Neural cell (in vitro differentiated cells): Measurements from ENCODE around the gene CDKN2AIP.
A peak's percentile ranks its signal among the peaks of the same experiment; 100 is the strongest.

Experiments
- EZH2 ChIP-seq: fragments of 200-600, 300-800 bp; shearing (Covaris generic), sonication (generic); IDR thresholded peaks from 2 replicates; pipeline ENCODE4 v1.6.1; 2014; ENCODE audit warnings: antibody characterized with exemption, low read length, borderline replicate concordance, mild to moderate bottlenecking; ENCODE audit not compliant: insufficient read depth, poor library complexity, severe bottlenecking
- MXI1 ChIP-seq: fragments of 450-650 bp; conservative IDR thresholded peaks from 2 replicates; pipeline ENCODE4 v1.6.1; 2014; ENCODE audit warnings: antibody characterized with exemption, mild to moderate bottlenecking; ENCODE audit not compliant: poor library complexity, severe bottlenecking
- POLR2AphosphoS5 ChIP-seq: IDR thresholded peaks from 2 replicates; pipeline ENCODE4 v1.6.1; 2012
- RAD21 ChIP-seq: fragments of 450-650 bp; conservative IDR thresholded peaks from 2 replicates; pipeline ENCODE4 v1.6.1; 2014; ENCODE audit warnings: antibody characterized with exemption, mild to moderate bottlenecking, moderate library complexity
- SMC3 ChIP-seq: fragments of 450-650 bp; conservative IDR thresholded peaks from 2 replicates; pipeline ENCODE4 v1.6.1; 2014; ENCODE audit warnings: antibody characterized with exemption, mild to moderate bottlenecking, moderate library complexity; ENCODE audit not compliant: poor library complexity
- TAF1 ChIP-seq: IDR thresholded peaks from 2 replicates; pipeline ENCODE4 v1.6.1; 2012; ENCODE audit warnings: low read depth
- TF ChIP-seq, protein P1 (sequence below): fragments of 450-650 bp; IDR thresholded peaks from 2 replicates; pipeline ENCODE4 v1.5.1; 2014; ENCODE audit warnings: antibody characterized with exemption, mild to moderate bottlenecking, moderate library complexity; ENCODE audit not compliant: poor library complexity, severe bottlenecking
- TF ChIP-seq, protein P2 (sequence below): IDR thresholded peaks from 2 replicates; pipeline ENCODE4 v1.6.1; 2012; ENCODE audit warnings: borderline replicate concordance

DNA sequence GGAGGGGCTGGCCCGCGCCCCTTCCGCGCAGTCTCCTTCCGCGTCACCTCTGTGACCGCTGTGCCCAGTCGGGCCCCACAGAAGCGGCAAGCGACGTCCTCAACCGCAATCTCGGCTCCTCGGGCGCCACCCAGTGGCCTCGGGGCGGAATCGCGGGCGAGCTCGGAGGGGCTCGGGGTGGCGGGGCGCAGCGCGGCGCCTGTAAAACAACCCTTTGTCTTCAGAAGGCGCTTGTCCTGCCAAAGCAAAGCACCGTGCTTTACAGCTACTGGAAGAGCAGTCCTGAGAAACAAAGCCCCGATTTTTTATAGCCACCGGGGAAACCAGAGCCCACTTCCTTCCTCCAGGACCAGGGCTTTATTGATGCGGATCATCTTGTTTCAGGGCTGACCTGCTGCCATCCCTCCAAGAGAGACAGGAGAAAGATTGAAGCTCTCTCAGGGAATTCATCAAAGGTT is 37.3 kb upstream of the CDKN2AIP start:
- TF ChIP-seq POLR2AphosphoS5 (peak; percentile 94), TAF1 (peak; percentile 88), RAD21 (peak; percentile 80), MXI1 (peak; percentile 24), SMC3 (peak; percentile 78), EZH2 (no peak)
- TF ChIP-seq, protein P1, sequence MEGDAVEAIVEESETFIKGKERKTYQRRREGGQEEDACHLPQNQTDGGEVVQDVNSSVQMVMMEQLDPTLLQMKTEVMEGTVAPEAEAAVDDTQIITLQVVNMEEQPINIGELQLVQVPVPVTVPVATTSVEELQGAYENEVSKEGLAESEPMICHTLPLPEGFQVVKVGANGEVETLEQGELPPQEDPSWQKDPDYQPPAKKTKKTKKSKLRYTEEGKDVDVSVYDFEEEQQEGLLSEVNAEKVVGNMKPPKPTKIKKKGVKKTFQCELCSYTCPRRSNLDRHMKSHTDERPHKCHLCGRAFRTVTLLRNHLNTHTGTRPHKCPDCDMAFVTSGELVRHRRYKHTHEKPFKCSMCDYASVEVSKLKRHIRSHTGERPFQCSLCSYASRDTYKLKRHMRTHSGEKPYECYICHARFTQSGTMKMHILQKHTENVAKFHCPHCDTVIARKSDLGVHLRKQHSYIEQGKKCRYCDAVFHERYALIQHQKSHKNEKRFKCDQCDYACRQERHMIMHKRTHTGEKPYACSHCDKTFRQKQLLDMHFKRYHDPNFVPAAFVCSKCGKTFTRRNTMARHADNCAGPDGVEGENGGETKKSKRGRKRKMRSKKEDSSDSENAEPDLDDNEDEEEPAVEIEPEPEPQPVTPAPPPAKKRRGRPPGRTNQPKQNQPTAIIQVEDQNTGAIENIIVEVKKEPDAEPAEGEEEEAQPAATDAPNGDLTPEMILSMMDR: peak; percentile 97
- TF ChIP-seq, protein P2, sequence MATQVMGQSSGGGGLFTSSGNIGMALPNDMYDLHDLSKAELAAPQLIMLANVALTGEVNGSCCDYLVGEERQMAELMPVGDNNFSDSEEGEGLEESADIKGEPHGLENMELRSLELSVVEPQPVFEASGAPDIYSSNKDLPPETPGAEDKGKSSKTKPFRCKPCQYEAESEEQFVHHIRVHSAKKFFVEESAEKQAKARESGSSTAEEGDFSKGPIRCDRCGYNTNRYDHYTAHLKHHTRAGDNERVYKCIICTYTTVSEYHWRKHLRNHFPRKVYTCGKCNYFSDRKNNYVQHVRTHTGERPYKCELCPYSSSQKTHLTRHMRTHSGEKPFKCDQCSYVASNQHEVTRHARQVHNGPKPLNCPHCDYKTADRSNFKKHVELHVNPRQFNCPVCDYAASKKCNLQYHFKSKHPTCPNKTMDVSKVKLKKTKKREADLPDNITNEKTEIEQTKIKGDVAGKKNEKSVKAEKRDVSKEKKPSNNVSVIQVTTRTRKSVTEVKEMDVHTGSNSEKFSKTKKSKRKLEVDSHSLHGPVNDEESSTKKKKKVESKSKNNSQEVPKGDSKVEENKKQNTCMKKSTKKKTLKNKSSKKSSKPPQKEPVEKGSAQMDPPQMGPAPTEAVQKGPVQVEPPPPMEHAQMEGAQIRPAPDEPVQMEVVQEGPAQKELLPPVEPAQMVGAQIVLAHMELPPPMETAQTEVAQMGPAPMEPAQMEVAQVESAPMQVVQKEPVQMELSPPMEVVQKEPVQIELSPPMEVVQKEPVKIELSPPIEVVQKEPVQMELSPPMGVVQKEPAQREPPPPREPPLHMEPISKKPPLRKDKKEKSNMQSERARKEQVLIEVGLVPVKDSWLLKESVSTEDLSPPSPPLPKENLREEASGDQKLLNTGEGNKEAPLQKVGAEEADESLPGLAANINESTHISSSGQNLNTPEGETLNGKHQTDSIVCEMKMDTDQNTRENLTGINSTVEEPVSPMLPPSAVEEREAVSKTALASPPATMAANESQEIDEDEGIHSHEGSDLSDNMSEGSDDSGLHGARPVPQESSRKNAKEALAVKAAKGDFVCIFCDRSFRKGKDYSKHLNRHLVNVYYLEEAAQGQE: peak; percentile 92
